Mucosa of rectum (tissue), 2 donors: ENCODE data around the gene SMIM1.

ENCODE experiments used
- H3K27ac ChIP-seq, 2 donors: one replicate each; pipeline ENCODE4 v1.7.0; 2013; ENCODE audit warnings: inconsistent platforms in 2 of 2, low read depth in 2 of 2, low read length in 2 of 2
- H3K27me3 ChIP-seq, 2 donors: one replicate each; pipeline ENCODE4 v1.7.0; 2013; ENCODE audit warnings: low read length in 2 of 2; ENCODE audit not compliant: control insufficient read depth in 2 of 2, insufficient read depth in 2 of 2
- H3K36me3 ChIP-seq, 2 donors: one replicate each; pipeline ENCODE4 v1.7.0; 2013; ENCODE audit warnings: low read length in 2 of 2; ENCODE audit not compliant: control insufficient read depth in 2 of 2, insufficient read depth in 2 of 2
- H3K4me1 ChIP-seq, 2 donors: one replicate each; pipeline ENCODE4 v1.7.0; 2013; ENCODE audit warnings: low read length in 2 of 2, mild to moderate bottlenecking in 1 of 2; ENCODE audit not compliant: control insufficient read depth in 2 of 2, insufficient read depth in 2 of 2
- H3K4me3 ChIP-seq, 2 donors: one replicate each; pipeline ENCODE4 v1.7.0; 2013; ENCODE audit warnings: low read length in 2 of 2
- H3K9ac ChIP-seq, 2 donors: one replicate each; pipeline ENCODE4 v1.7.0; 2013; ENCODE audit warnings: low read length in 2 of 2, low read depth in 1 of 2, mild to moderate bottlenecking in 1 of 2
- H3K9me3 ChIP-seq, 2 donors: one replicate each; pipeline ENCODE4 v1.7.0; 2013; ENCODE audit warnings: low read length in 2 of 2; ENCODE audit not compliant: control insufficient read depth in 2 of 2
- donor health status: healthy.
- donor health status: Normal muscosa, but diverticular disease.

Gene SMIM1

DNA sequence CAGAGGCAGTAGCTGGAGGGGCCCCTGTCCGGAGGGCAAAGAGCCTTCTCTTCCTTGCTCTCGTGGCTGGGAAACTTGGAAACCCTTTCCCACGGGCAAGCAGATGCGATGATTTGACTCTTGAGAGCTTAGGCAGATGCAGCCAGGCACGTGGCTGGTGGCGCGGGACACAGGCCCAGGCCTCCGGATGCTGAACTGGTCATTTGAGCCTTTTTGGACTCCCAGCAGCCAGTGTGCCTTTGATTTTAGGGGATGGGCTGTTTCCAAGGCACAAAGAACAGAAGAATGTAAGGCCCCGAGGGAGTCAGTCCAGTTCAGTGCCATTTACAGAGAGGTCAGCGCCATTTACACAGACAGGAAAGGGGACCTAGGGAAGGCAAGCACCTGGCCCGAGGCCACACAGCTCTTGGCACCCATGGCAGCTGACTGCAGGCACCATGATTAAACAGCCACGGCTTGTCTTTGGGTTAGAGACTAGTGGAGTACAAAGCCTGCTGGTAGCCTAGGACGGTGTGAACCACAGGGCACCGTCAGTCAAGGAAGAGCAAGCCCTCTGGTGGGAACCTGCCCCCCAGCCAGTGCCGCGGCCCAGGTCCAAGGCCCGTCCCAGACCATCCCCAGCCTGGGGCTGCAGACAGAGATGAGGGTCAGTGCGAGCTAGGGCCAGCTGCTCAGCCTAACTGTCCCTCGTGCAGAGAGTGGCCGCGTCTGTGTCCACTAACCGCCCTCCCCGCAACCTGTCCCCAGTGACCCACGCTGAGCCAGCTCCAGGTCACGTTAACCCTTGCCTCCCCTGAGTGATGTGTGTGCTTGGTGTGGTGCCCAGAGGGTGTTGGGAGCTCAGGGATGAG lies 40.7 kb upstream of the SMIM1 start:
- Histone ChIP-seq H3K36me3 (no peaks in the 10 kb centered on the region), H3K9ac (no peak overlapping the region), H3K9me3 (no peaks in the 10 kb centered on the region), H3K4me1 (no peaks in the 10 kb centered on the region), H3K27me3 (peaks cover 0 to 2% of the 10 kb centered on the region in 2 donors), H3K4me3 (no peak overlapping the region), H3K27ac (no peak overlapping the region)

DNA sequence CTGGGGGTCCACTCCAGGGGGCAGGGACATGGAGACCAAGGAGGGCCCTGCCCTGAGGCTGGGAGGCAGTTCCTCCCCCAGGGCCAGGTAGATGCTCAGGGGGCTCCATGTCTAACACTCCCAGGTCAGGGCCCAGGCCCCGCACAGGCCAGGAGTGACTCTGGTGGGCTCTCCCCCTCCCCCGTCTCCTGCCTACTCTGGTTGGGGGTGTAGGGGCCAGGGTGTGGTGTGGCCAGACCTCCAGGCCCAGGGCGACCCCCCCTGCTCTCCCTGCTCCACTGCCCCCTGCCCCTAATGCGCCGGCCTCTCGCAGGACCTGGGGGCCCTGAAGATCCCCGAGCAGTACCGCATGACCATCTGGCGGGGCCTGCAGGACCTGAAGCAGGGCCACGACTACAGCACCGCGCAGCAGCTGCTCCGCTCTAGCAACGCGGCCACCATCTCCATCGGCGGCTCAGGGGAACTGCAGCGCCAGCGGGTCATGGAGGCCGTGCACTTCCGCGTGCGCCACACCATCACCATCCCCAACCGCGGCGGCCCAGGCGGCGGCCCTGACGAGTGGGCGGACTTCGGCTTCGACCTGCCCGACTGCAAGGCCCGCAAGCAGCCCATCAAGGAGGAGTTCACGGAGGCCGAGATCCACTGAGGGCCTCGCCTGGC lies 40.0 kb upstream of the SMIM1 start:
- no peak overlapping the region for H3K9ac ChIP-seq
- H3K9me3 ChIP-seq, result no peaks in the 10 kb centered on the region
- H3K27ac ChIP-seq, result no peak overlapping the region
- H3K4me1 ChIP-seq, result no peaks in the 10 kb centered on the region
- H3K27me3 ChIP-seq, result peaks cover 0 to 2% of the 10 kb centered on the region in 2 donors
- H3K4me3 ChIP-seq, result no peak overlapping the region
- no peaks in the 10 kb centered on the region for H3K36me3 ChIP-seq

DNA sequence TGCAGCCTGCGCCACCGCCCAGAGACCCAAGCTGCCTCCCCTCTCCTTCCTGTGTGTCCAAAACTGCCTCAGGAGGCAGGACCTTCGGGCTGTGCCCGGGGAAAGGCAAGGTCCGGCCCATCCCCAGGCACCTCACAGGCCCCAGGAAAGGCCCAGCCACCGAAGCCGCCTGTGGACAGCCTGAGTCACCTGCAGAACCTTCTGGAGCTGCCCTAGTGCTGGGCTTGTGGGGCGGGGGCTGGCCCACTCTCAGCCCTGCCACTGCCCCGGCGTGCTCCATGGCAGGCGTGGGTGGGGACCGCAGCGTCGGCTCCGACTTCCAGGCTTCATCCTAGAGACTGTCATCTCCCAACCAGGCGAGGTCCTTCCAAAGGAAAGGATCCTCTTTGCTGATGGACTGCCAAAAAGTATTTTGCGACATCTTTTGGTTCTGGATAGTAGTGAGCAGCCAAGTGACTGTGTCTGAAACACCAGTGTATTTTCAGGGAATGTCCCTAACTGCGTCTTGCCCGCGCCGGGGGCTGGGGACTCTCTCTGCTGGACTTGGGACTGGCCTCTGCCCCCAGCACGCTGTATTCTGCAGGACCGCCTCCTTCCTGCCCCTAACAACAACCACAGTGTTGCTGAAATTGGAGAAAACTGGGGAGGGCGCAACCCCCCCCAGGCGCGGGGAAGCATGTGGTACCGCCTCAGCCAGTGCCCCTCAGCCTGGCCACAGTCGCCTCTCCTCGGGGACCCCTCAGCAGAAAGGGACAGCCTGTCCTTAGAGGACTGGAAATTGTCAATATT lies 39.3 kb upstream of the SMIM1 start:
- Histone ChIP-seq H3K27ac (no peak overlapping the region), H3K9me3 (no peaks in the 10 kb centered on the region), H3K27me3 (peaks cover 0 to 1% of the 10 kb centered on the region in 2 donors), H3K36me3 (no peaks in the 10 kb centered on the region), H3K4me3 (no peak overlapping the region), H3K9ac (no peak overlapping the region), H3K4me1 (no peaks in the 10 kb centered on the region)

DNA sequence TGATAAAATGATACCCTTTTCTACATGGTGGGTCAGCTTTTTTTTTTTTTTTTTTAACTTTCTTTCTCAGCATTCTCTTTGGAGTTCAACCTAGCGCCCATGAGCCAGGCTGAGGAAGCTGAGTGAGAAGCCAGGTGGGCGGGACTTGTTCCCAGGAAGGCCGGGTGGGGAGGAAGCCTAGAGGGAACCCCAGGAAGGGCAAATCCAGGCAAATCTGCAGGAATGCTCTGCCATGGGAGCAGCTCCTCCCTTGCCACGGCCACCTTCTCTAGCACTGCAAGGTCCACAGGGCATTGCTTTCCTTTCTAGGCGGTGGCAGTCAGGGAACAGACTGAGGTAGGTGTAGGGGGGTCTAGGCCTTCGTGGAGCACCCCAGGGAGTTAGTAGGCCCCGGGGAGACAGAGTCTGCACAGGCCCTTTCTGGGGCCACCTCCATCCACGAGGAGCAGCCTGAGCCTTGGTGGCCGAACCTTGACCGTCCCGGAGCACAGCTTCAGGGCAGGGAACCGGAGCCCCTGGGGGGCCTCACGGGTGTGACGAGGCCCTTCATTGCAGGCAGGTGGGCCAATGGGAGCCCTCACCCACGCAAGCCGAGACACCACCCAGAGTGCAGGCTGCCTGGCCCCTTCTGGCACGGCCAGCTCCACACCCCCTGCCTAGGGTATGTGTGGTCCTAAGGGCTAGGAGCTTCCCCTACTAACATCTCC lies 38.5 kb upstream of the SMIM1 start:
- H3K9me3 ChIP-seq, result no peaks in the 10 kb centered on the region
- peaks cover 0 to 4% of the 10 kb centered on the region in 2 donors for H3K36me3 ChIP-seq
- H3K4me1 ChIP-seq, result no peaks in the 10 kb centered on the region
- H3K4me3 ChIP-seq, result no peak overlapping the region
- no peak overlapping the region for H3K9ac ChIP-seq
- no peak overlapping the region for H3K27ac ChIP-seq
- H3K27me3 ChIP-seq, result no peaks in the 10 kb centered on the region

DNA sequence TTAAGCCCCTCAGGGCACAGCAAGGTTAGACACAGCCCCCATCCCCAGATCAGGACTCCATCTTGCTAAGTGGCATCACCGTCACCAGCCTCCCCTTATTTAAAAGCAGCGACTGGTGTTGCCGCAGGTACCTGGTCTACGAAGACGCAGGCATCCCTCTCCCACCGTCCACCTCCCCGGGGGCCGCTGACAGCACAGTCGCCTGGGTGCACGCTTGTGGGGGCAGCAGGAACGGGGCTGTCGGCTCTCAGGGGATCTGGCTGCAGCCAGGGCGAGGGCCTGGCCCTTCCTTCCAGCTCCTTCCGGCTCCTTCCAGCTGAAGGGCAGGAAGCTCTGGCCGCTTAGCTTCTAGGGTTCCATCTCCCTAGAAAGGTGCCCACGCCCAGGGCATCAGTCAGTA lies 37.9 kb upstream of the SMIM1 start:
- Histone ChIP-seq H3K9me3 (no peaks in the 10 kb centered on the region), H3K27me3 (no peaks in the 10 kb centered on the region), H3K27ac (no peak overlapping the region), H3K4me3 (no peak overlapping the region), H3K4me1 (no peaks in the 10 kb centered on the region), H3K9ac (no peak overlapping the region), H3K36me3 (peaks cover 0 to 5% of the 10 kb centered on the region in 2 donors)

DNA sequence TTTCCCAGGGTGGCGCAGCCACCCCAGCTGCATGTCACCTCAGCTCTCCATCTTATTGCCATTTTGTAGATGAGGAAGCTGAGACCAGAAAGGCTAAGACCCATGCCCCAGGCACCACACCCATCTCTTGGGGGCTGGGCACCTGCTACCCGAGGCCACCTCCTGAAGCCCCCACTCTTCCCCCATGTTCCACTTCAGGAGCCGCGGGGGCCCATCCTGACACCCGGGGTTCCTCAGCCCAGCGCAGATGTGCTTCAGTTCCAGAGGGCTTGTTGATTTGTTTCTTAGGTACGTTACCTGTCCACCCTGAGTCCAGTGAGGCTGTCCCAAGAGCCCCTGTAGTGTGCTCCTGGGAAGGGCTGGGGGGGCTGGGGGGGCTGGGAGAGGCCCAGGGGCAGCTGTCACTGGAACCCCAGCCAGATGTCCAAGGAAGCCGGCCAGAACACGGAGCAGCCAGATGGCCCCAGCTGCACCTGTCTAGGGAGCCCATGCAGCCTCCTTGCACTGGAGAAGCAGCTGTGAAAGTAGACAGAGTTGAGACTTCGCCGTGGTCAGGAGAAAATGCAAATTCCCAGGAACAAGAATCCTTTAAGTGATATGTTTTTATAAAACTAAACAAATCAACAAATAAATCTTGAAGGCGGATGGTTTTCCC lies 37.4 kb upstream of the SMIM1 start:
- Histone ChIP-seq H3K27me3 (no peaks in the 10 kb centered on the region), H3K4me3 (no peak overlapping the region), H3K9ac (no peak overlapping the region), H3K36me3 (peaks cover 0 to 5% of the 10 kb centered on the region in 2 donors), H3K4me1 (no peaks in the 10 kb centered on the region), H3K27ac (no peak overlapping the region), H3K9me3 (no peaks in the 10 kb centered on the region)

DNA sequence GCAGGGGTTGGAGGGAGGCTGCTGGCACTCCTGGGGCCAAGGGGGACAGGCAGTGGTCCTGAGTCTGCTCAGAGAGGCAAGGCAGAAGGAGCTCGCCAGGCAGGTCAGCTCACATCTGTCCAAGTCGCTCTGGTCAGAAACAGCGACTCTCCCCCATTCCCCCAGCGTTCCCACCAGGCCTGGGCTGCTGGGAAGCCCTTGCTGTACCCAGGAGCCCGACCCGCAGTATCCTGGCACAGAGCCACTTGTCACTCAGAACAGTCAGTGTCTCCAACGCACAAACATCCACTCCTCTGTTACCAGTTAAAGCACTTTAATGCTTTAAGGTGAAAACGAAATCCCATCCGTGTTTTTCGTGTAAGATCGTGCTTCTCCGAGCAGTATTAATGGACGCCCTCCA lies 36.9 kb upstream of the SMIM1 start:
- Histone ChIP-seq H3K4me3 (no peak overlapping the region), H3K27ac (no peak overlapping the region), H3K9me3 (no peaks in the 10 kb centered on the region), H3K36me3 (peaks cover 0 to 5% of the 10 kb centered on the region in 2 donors), H3K27me3 (no peaks in the 10 kb centered on the region), H3K9ac (no peak overlapping the region), H3K4me1 (no peaks in the 10 kb centered on the region)

DNA sequence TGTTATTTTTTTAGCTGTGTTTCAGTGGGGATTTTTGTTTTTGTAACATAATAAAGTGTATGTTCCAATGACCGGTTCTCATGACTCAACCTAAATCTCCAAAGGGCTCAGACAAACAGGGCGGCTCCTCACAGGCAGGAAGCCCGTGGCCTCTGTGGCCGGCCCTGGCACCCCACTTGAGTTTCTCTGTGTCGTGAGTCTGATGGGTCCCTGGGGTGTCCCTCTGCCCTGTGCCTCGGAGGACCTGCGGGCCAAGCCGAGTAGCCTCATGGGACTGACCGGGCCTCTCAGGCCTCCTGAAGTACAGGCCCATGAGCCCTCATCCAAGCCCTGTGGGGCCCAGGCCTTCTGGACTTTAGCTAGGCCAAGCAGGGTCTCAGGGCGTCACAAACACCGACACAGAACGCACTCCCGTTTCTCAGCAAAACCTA lies 36.4 kb upstream of the SMIM1 start:
- H3K36me3 ChIP-seq, result peaks cover 0 to 5% of the 10 kb centered on the region in 2 donors
- no peaks in the 10 kb centered on the region for H3K9me3 ChIP-seq

DNA sequence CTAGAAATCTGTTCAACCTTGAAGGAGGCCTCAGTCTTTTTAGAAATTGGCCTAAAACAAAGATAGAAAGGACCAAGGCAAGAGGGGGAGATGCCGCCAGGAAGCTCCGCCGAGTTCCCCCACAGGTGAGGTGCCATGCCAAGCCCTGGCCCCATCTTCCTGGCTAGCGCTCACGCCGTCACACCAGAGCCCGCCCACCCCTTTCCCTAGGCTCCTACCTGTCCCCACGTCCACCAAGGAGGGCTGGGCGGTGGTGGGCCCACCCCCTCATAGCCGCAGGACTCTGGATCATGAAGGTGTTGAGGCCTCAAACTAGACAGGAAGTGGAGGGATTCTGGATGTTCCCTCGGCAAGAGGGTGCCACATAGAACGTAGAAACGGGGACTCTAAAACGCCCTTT lies 35.8 kb upstream of the SMIM1 start:
- H3K27ac ChIP-seq, result no peak overlapping the region
- H3K27me3 ChIP-seq, result no peaks in the 10 kb centered on the region

More for the DNA sequence above, 36.4 kb upstream of the SMIM1 start:
- no peaks in the 10 kb centered on the region for H3K4me1 ChIP-seq
- no peak overlapping the region for H3K27ac ChIP-seq
- no peak overlapping the region for H3K9ac ChIP-seq
- H3K27me3 ChIP-seq, result no peaks in the 10 kb centered on the region
- H3K4me3 ChIP-seq, result no peak overlapping the region

More for the DNA sequence above, 35.8 kb upstream of the SMIM1 start:
- Histone ChIP-seq H3K9me3 (no peaks in the 10 kb centered on the region), H3K4me1 (no peaks in the 10 kb centered on the region), H3K4me3 (no peak overlapping the region), H3K36me3 (peaks cover 0 to 5% of the 10 kb centered on the region in 2 donors), H3K9ac (no peak overlapping the region)
